HG03469 (cell line): ENCODE measurements around the gene RPS15A.
"Not testable (repeated sequence)": the region's sequence is repeated elsewhere in the genome, so short reads cannot be mapped to it uniquely, and the experiment has no call there.

Source experiments
- ATAC-seq: cut with Tn5 transposase; IDR thresholded peaks from one replicate; pipeline ENCODE4 v1.9.1; 2021; ENCODE audit warnings: mild to moderate bottlenecking, moderate library complexity, moderate number of reproducible peaks; ENCODE audit not compliant: unreplicated experiment

Gene RPS15A

GRCh38 chr16:18797746-18798145 is 7.6 kb upstream of the RPS15A start:
- no peak for ATAC-seq

GRCh38 chr16:18796377-18796776 is 6.2 kb upstream of the RPS15A start:
- no peak for ATAC-seq

- ATAC-seq: no peak
Measured at GRCh38 chr16:18792836-18793433, 2.8 kb upstream of the RPS15A start.

GRCh38 chr16:18789515-18789849 is 652 bp downstream of the RPS15A start:
- no peak for ATAC-seq

- ATAC-seq: no peak
Measured at GRCh38 chr16:18788828-18789514, 1.2 kb downstream of the RPS15A start.

- no peak for ATAC-seq
Measured at GRCh38 chr16:18784917-18785623, 5.1 kb downstream of the RPS15A start.

- ATAC-seq: no peak
Measured at GRCh38 chr16:18783430-18784341, 6.4 kb downstream of the RPS15A start.

- ATAC-seq: no peak
Measured at GRCh38 chr16:18782697-18783429, 7.3 kb downstream of the RPS15A start.

GRCh38 chr16:18781232-18781631 is 8.9 kb downstream of the RPS15A start:
- ATAC-seq: not testable (repeated sequence)

GRCh38 chr16:18780460-18781026 is 9.6 kb downstream of the RPS15A start:
- not testable (repeated sequence) for ATAC-seq

- ATAC-seq: not testable (repeated sequence)
Measured at GRCh38 chr16:18777664-18778063, 12.5 kb downstream of the RPS15A start.

- ATAC-seq: not testable (repeated sequence)
Measured at GRCh38 chr16:18776334-18776733, 13.8 kb downstream of the RPS15A start.

- not testable (repeated sequence) for ATAC-seq
Measured at GRCh38 chr16:18774651-18775050, 15.5 kb downstream of the RPS15A start.

GRCh38 chr16:18772171-18772570 is 18.0 kb downstream of the RPS15A start:
- ATAC-seq: not testable (repeated sequence)

- ATAC-seq: not testable (repeated sequence)
Measured at GRCh38 chr16:18770336-18770962, 19.7 kb downstream of the RPS15A start.

GRCh38 chr16:18767217-18767616 is 22.9 kb downstream of the RPS15A start:
- not testable (repeated sequence) for ATAC-seq

- not testable (repeated sequence) for ATAC-seq
Measured at GRCh38 chr16:18762713-18763112, 27.4 kb downstream of the RPS15A start.

- peak; percentile 51 for ATAC-seq
Measured at GRCh38 chr16:18759598-18760520, 30.3 kb downstream of the RPS15A start.
